GM19452 (cell line): Measurements from ENCODE around the gene FYTTD1.

Source experiments
- ATAC-seq: cut with Tn5 transposase; IDR thresholded peaks from one replicate; pipeline ENCODE4 v1.9.1; 2021; ENCODE audit not compliant: unreplicated experiment

FYTTD1 gene

DNA sequence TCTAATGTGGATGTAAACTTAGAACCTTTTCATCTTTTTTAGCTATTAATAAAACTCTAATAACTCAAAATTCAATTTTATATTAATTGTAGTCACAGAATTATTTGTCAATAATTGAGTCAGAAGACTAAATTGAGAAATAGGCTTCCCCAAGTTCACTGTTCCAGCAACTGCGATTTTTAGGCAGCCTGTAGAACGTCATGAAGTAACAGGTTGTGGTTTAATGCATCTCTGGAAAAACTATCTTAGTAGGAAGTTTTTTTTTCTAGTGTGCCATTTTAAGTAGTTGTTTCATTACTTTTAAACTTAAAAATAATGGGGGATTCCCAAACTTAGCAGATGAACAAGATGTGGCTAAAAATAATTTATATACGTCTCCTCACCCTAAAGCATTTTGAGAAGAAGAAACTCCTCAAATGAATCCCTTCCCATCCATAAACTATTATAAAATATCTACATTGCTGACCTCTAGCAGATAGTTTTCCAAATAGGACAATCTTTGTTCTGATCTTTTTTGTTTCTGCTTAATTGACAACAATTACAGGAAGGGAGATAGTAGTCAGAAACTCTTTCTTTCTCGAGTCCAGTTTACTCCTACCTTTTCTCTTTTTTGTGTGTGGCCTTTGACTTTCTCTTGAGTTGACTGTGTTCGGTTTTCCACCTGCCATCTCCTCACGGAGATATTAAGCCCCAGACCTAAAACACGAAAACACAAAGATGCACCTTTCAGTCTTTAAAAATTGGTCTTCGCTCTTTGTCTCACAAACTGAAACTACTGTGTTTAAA, 84.4 kb downstream of the FYTTD1 start:
- ATAC-seq, result no peak

DNA sequence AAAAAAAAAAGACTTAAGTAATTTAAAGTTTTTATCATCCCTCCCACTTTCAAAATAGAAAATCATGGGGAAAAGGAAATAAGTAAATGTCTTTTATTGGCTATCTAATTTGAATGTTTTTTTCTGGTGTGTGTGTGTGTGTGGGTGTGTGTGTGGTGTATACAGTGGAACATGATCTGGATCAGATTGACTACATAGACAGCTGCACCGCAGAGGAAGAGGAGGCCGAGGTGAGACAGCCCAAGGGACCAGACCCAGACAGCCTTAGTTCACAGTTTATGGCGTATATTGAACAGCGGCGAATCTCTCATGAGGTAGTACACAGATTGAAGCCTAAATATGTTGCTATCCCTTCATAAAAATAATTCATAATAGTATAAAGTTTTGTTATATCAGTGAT, 85.8 kb downstream of the FYTTD1 start:
- peak; percentile 60 for ATAC-seq

DNA sequence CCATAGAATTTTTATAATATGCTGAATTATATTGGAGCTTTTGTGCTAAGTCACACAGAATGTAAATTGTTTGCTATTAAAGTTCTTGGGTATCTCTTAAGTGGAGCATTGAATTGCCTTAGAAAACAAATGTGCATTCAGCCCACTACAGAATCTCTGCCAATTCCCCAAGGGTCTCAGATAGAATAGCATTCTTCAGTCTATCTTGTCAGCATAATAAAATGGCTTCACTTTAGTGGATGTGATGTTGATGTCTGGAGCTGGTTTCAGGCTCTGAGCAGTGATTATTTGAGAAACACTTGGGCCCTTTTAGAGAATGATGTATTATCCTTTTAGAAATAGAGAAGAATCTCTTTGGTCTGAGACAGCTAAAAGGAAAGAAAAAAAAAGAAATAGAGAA, 86.6 kb downstream of the FYTTD1 start:
- no peak for ATAC-seq
